OCI-LY3 (cell line): Measurements from ENCODE around the gene CXCR5.

Experiments used
- H2AFZ ChIP-seq: fragments of 200-600, 300-600 bp; shearing (Covaris generic); 2 replicates; pipeline ENCODE4 v1.6.0; 2014; ENCODE audit warnings: antibody characterized with exemption, low read depth, low read length
- H3K27ac ChIP-seq: fragments of 200-600, 300-600 bp; sonication (generic); 2 replicates; pipeline ENCODE4 v1.5.1; 2014; ENCODE audit warnings: mild to moderate bottlenecking, low read length, moderate library complexity, mixed read lengths
- H3K27me3 ChIP-seq: fragments of 200-600, 300-600 bp; sonication (generic); 2 replicates; pipeline ENCODE4 v1.6.1; 2014; ENCODE audit warnings: low read depth, low read length, mixed read lengths
- H3K36me3 ChIP-seq: fragments of 200-600, 300-600 bp; sonication (generic); replicated peaks from 2 replicates; pipeline ENCODE3; 2014; ENCODE audit warnings: low read depth, low read length, mixed read lengths
- H3K4me1 ChIP-seq: fragments of 300-600, 200-600 bp; sonication (generic); 2 replicates; pipeline ENCODE4 v1.6.1; 2014; ENCODE audit warnings: low read length, mixed read lengths
- H3K4me2 ChIP-seq: fragments of 200-600, 300-600 bp; sonication (generic); 2 replicates; pipeline ENCODE4 v1.6.1; 2014; ENCODE audit warnings: low read length, mixed read lengths
- H3K4me3 ChIP-seq: fragments of 300-600, 200-600 bp; sonication (generic); 2 replicates; pipeline ENCODE4 v1.5.1; 2014; ENCODE audit warnings: antibody characterized with exemption, mild to moderate bottlenecking, low read length, moderate library complexity
- H3K79me2 ChIP-seq: fragments of 300-600, 200-600 bp; shearing (Covaris generic); 2 replicates; pipeline ENCODE4 v1.6.1; 2014; ENCODE audit warnings: mild to moderate bottlenecking, low read length, mixed read lengths
- H3K9ac ChIP-seq: fragments of 300-600, 200-600 bp; shearing (Covaris generic); 2 replicates; pipeline ENCODE4 v1.6.0; 2014; ENCODE audit warnings: mild to moderate bottlenecking, low read length, moderate library complexity
- H3K9me3 ChIP-seq: fragments of 200-600, 300-600 bp; shearing (Covaris generic); 2 replicates; pipeline ENCODE4 v1.6.1; 2014; ENCODE audit warnings: low read length, mixed read lengths; ENCODE audit not compliant: insufficient read depth
- H4K20me1 ChIP-seq: fragments of 200-600, 300-600 bp; sonication (generic); 2 replicates; pipeline ENCODE4 v1.6.1; 2016; ENCODE audit warnings: low read length, mixed read lengths; ENCODE audit not compliant: insufficient read depth
- EZH2phosphoT487 ChIP-seq: fragments of 200-600 bp; shearing (Covaris generic); IDR thresholded peaks from 2 replicates; pipeline ENCODE4 v1.6.1; 2018; ENCODE audit warnings: antibody characterized with exemption, mixed run types, low read depth
- TF ChIP-seq, protein P1 (sequence below): fragments of 200-600, 300-600 bp; sonication (generic); IDR thresholded peaks from 2 replicates; pipeline ENCODE4 v1.5.1; 2014; ENCODE audit warnings: antibody characterized with exemption, low read length, low read depth

CXCR5 gene, protein sequence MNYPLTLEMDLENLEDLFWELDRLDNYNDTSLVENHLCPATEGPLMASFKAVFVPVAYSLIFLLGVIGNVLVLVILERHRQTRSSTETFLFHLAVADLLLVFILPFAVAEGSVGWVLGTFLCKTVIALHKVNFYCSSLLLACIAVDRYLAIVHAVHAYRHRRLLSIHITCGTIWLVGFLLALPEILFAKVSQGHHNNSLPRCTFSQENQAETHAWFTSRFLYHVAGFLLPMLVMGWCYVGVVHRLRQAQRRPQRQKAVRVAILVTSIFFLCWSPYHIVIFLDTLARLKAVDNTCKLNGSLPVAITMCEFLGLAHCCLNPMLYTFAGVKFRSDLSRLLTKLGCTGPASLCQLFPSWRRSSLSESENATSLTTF

DNA sequence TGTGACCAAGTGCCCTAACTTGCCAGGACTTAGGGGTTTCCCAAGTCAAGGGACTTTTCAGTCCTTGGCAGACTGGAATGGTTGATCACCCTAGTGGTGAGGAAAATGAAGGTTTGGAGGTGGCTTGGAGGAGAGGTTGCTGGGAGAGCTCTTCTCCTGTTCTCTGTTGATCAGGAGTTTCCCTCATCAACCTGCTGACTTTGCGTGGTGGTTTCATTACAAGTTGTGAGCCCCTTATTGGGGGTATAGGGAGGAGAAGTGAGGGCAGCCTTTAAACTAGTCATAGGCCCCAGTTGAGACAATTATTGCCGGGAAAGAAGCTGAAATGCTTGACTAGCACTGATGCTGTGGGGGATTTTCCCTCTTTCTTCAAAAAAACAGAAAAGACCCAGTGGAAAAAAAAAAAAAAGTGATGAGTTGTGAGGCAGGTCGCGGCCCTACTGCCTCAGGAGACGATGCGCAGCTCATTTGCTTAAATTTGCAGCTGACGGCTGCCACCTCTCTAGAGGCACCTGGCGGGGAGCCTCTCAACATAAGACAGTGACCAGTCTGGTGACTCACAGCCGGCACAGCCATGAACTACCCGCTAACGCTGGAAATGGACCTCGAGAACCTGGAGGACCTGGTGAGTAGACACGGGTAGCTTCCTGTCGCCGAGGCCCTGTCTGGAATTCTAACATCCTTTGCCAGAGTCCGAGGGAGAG lies at the start of gene CXCR5:
Gene CXCR5 (plus strand): TSS at position 525 of the 704 bp plus-strand sequence. CDS start 50 bp downstream, at position 575.
- TF ChIP-seq EZH2phosphoT487: no peak
- TF ChIP-seq, protein P1, sequence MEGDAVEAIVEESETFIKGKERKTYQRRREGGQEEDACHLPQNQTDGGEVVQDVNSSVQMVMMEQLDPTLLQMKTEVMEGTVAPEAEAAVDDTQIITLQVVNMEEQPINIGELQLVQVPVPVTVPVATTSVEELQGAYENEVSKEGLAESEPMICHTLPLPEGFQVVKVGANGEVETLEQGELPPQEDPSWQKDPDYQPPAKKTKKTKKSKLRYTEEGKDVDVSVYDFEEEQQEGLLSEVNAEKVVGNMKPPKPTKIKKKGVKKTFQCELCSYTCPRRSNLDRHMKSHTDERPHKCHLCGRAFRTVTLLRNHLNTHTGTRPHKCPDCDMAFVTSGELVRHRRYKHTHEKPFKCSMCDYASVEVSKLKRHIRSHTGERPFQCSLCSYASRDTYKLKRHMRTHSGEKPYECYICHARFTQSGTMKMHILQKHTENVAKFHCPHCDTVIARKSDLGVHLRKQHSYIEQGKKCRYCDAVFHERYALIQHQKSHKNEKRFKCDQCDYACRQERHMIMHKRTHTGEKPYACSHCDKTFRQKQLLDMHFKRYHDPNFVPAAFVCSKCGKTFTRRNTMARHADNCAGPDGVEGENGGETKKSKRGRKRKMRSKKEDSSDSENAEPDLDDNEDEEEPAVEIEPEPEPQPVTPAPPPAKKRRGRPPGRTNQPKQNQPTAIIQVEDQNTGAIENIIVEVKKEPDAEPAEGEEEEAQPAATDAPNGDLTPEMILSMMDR: peak; percentile 24; the same call in 1 of the 2 replicates
- peaks cover 17% of the 10 kb centered on the region for H4K20me1 ChIP-seq
- peaks cover 68% of the 10 kb centered on the region for H3K4me1 ChIP-seq
- H3K9me3 ChIP-seq: no peaks in the 10 kb centered on the region
- peak within 1 kb of the TSS; percentile 89 for H3K4me3 ChIP-seq
- peak within 1 kb of the TSS; percentile 98 for H3K9ac ChIP-seq
- H3K79me2 ChIP-seq: peaks cover 59% of the 10 kb centered on the region
- H3K36me3 ChIP-seq: peaks cover 44% of the 10 kb centered on the region
- peak within 1 kb of the TSS; percentile 79 for H3K4me2 ChIP-seq
- H3K27ac ChIP-seq: peak within 1 kb of the TSS; percentile 95
- H2AFZ ChIP-seq: no peak within 1 kb of the TSS
- H3K27me3 ChIP-seq: no peaks in the 10 kb centered on the region

DNA sequence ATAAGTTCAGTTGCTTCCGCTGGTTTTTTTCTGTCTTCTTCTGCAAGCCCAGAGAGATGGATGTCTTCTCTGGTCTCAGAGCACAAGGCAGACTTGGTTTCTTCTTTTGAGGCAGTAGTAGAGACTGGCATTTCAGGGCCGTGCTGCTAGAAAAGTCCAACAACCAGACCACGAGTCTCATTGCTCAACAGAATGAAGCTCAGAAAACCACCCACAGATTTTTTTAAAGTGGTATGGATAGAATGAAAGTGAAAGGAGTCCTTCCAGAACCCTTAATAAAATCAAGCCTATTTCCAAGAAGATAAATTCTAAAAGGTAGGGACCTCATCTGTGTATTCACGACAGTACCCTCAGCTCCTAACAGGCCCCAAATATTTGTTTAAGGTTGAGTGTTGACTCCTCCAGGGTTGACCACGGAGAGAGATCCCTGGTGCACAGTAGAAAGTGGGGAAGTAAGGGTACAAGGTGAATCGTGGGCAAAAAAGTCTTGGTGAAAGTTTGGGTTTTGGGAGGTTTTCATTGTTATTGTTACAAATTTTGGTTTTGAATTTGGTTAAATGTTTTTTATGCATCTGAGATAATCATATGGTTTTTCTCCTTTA lies 49.2 kb upstream of the CXCR5 start:
- H3K4me2 ChIP-seq: peak overlapping the region; percentile 71
- peak overlapping the region; percentile 53 for H3K9ac ChIP-seq
- H3K9me3 ChIP-seq: no peaks in the 10 kb centered on the region
- H2AFZ ChIP-seq: peak overlapping the region; percentile 91
- peak overlapping the region; percentile 26 for H3K27ac ChIP-seq
- peak overlapping the region; percentile 70 for H3K4me3 ChIP-seq
- no peaks in the 10 kb centered on the region for H3K79me2 ChIP-seq
- no peaks in the 10 kb centered on the region for H3K36me3 ChIP-seq
- no peaks in the 10 kb centered on the region for H4K20me1 ChIP-seq
- H3K27me3 ChIP-seq: no peaks in the 10 kb centered on the region
- TF ChIP-seq EZH2phosphoT487: no peak
- TF ChIP-seq, protein P1: no peak
- H3K4me1 ChIP-seq: peaks cover 36% of the 10 kb centered on the region

DNA sequence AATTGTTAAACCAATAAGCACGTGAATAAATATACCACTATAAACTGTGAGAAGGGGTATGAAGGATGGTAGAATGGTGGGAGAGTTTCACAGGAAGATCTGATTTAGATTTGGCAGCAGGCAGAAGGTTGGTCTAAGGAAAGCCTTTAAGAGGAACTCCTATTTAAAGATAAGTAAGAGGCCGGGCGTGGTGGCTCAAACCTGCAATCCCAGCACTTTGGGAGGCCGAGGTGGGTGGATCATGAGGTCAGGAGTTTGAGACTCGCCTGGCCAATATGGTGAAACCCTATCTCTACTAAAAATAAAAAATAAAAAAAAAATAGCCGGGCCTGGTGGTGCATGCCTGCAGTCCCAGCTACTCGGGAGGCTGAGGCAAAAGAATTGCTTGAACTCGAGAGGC lies 45.8 kb upstream of the CXCR5 start:
- H3K27me3 ChIP-seq: no peaks in the 10 kb centered on the region
- H3K79me2 ChIP-seq: no peaks in the 10 kb centered on the region
- no peak for TF ChIP-seq EZH2phosphoT487
- TF ChIP-seq, protein P1: no peak
- H3K9me3 ChIP-seq: no peaks in the 10 kb centered on the region
- no peaks in the 10 kb centered on the region for H4K20me1 ChIP-seq
- peaks cover 63% of the 10 kb centered on the region for H3K4me1 ChIP-seq
- H3K4me2 ChIP-seq: no peak overlapping the region
- H3K36me3 ChIP-seq: no peaks in the 10 kb centered on the region
- no peak overlapping the region for H2AFZ ChIP-seq
- H3K4me3 ChIP-seq: no peak overlapping the region
- H3K27ac ChIP-seq: no peak overlapping the region
- no peak overlapping the region for H3K9ac ChIP-seq
